ENCODE data around the gene VPS51.
"Not testable (repeated sequence)": the region's sequence is repeated elsewhere in the genome, so short reads cannot be mapped to it uniquely, and the experiment has no call there.

GRCh38 chr11:65150131-65150508 lies 54.1 kb downstream of the VPS51 start:
- TF ChIP-seq EZH2 (IDR thresholded peaks at IDR 0.05; ENCODE audit: borderline replicate concordance, control insufficient read depth, low read depth, low read length); CTCF (IDR thresholded peaks at IDR 0.05 in 2 of 3, conservative IDR thresholded peaks at IDR 0.05 in 1 of 3; ENCODE audit: control insufficient read depth in 2 of 3, extremely low read depth in 1 of 3, insufficient read depth in 1 of 3, low read depth in 3 of 3, low read length in 3 of 3); POLR2AphosphoS5 (IDR thresholded peaks at IDR 0.05; ENCODE audit: low read length); POLR2AphosphoS2 (IDR thresholded peaks at IDR 0.05; ENCODE audit: low read depth, low read length); NRF1 (conservative IDR thresholded peaks at IDR 0.05; ENCODE audit: low read depth, low read length); MYC (IDR thresholded peaks at IDR 0.05; ENCODE audit: insufficient read depth, insufficient read length, insufficient replicate concordance, low read length, severe bottlenecking); KAT2A (conservative IDR thresholded peaks at IDR 0.05; ENCODE audit: control insufficient read depth, low read depth, low read length); SREBF2 (IDR thresholded peaks at IDR 0.05; ENCODE audit: low read length); KLF5 (IDR thresholded peaks at IDR 0.05; ENCODE audit: partially characterized antibody); RAD21 (IDR thresholded peaks at IDR 0.05; ENCODE audit: insufficient read depth, low read depth, low read length); ZBTB4 (CRISPR knock-in tag; IDR thresholded peaks at IDR 0.05); HDAC2 (IDR thresholded peaks at IDR 0.05): not testable (repeated sequence)

Data from GM12878 (cell line).